CD8-positive, alpha-beta memory T cell (primary cell): ENCODE results near the gene P2RX1. TPM values are rescaled to one million over a fixed set of nuclear protein-coding genes. Genes with fewer than 3 reads are reported as not detected.

Experiments used
- CTCF ChIA-PET: fragments of 350-600 bp; sonication (Branson Sonifier 250); formaldehyde crosslinking; loops from one replicate; lab custom pipeline; 2021; ENCODE audit warnings: antibody characterized with exemption; lab: Charles Lee
- POLR2A ChIA-PET: fragments of 350-600 bp; sonication (Branson Sonifier 250); formaldehyde crosslinking; loops from one replicate; lab custom pipeline; 2021; ENCODE audit warnings: antibody characterized with exemption; lab: Charles Lee
- DNase-seq, 5 donors: peaks; one replicate each; pipeline versions ENCODE4 v3.0.0 to v3.0.0-alpha.2; 2020 to 2022; ENCODE audit warnings: mixed read lengths in 1 of 5
- H3K27ac ChIP-seq: one replicate; pipeline ENCODE4 v1.7.0; 2013; ENCODE audit warnings: low read depth, mild to moderate bottlenecking, low read length, moderate library complexity
- H3K27me3 ChIP-seq: 2 replicates; pipeline ENCODE4 v1.7.0; 2013; ENCODE audit warnings: low read length, mild to moderate bottlenecking; ENCODE audit not compliant: insufficient read depth, poor library complexity, severe bottlenecking
- H3K36me3 ChIP-seq: 2 replicates; pipeline ENCODE4 v1.7.0; 2013; ENCODE audit warnings: mild to moderate bottlenecking, low read length, moderate library complexity; ENCODE audit not compliant: insufficient read depth
- H3K4me1 ChIP-seq: 2 replicates; pipeline ENCODE4 v1.7.0; 2013; ENCODE audit warnings: mild to moderate bottlenecking, low read length, moderate library complexity; ENCODE audit not compliant: insufficient read depth
- H3K4me3 ChIP-seq: 2 replicates; pipeline ENCODE4 v1.7.0; 2013; ENCODE audit warnings: mild to moderate bottlenecking, low read length
- H3K9me3 ChIP-seq: 2 replicates; pipeline ENCODE4 v1.7.0; 2013; ENCODE audit warnings: mild to moderate bottlenecking, low read length
- H3K27ac Mint-ChIP-seq, 8 donors: one replicate each; pipeline ENCODE4 v1.8.0; 2020 to 2021; ENCODE audit warnings: mixed read lengths in 8 of 8, mild to moderate bottlenecking in 6 of 8, inconsistent platforms in 3 of 8, moderate library complexity in 3 of 8
- H3K27me3 Mint-ChIP-seq, 2 donors: one replicate each; pipeline ENCODE4 v1.8.0; 2020 to 2021; ENCODE audit warnings: mixed read lengths in 2 of 2, mild to moderate bottlenecking in 1 of 2, moderate library complexity in 1 of 2
- H3K36me3 Mint-ChIP-seq, 3 donors: one replicate each; pipeline ENCODE4 v1.8.0; 2020 to 2021; ENCODE audit warnings: mixed read lengths in 3 of 3, inconsistent platforms in 1 of 3, mild to moderate bottlenecking in 1 of 3
- H3K4me1 Mint-ChIP-seq, 3 donors: one replicate each; pipeline ENCODE4 v1.8.0; 2020 to 2021; ENCODE audit warnings: mixed read lengths in 3 of 3, inconsistent platforms in 1 of 3, mild to moderate bottlenecking in 1 of 3
- H3K4me3 Mint-ChIP-seq, 7 donors: one replicate each; pipeline ENCODE4 v1.8.0; 2020 to 2021; ENCODE audit warnings: mixed read lengths in 7 of 7, mild to moderate bottlenecking in 6 of 7, moderate library complexity in 4 of 7, inconsistent platforms in 2 of 7
- H3K9me3 Mint-ChIP-seq, 5 donors: one replicate each; pipeline ENCODE4 v1.8.0; 2020 to 2022; ENCODE audit warnings: mixed read lengths in 5 of 5, mild to moderate bottlenecking in 3 of 5, moderate library complexity in 2 of 5, inconsistent platforms in 1 of 5
- polyA plus RNA-seq: library from polyadenylated mRNA; unstranded; fragments of 300-500 nt; fragmentation: Illumina TruSeq; gene quantifications from one replicate; pipeline ENCODE4 v1.2.3, GENCODE V29; 2021
- total RNA-seq, 2 experiments: library from RNA; stranded (reverse); gene quantifications; one replicate each; pipeline ENCODE4 v1.2.3, GENCODE V29; 2021

P2RX1 gene
- total and polyA plus RNA-seq, 3 experiments from 2014 or later = 0.13 to 0.22 TPM; not detected in 1

DNA sequence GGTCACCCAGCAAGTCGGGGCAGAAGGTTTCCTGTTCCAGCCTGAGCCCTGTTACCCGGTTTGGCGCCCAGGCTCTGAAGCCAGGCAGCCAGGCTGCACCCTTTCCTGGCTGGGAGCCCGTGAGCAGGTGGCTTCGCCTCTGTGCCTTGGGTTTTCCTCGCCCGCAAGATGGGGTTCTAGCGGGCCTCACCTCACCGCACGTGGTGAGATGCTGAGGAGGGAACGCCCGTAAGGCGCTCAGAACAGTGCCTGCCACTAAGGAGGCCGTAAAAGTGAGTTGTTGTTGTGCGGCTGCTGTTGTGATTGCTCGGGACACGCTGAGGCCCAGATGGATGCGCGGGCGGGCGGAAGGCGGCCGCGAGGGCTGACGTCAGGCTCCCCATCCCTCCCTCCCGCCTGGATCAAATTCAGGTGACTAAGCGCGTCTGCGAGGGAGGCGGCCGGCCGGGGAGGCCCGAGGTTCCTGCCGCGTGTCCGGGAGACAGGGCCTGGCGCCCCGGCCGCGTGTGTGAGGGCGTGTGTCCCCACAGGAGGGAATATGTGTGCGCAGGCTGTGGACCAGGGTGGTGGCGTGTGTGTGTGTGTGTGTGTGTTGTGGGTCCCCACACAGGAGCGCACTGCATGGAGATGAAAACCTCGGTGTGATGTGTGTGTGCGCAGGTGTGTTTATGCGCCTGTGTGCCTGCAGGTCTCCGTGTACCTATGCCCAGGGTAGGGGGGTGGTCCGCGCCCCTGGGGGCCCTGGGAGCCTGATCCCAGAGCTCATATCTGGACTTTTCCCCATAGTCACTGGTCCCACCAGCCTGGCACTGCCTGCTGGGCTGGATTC, 27.7 kb downstream of the P2RX1 start:
- H3K36me3 ChIP-seq = no peaks in the 10 kb centered on the region
- Mint-ChIP-seq H3K4me1 (peaks cover 26 to 45% (median 27%) of the 10 kb centered on the region in 3 donors), H3K9me3 (no peaks in the 10 kb centered on the region), H3K27ac (peak overlapping the region in 3 of 8 donors; percentile 8 to 57 (median 43)), H3K4me3 (peak overlapping the region in 2 of 7 donors; percentile 27 to 46), H3K27me3 (no peaks in the 10 kb centered on the region), H3K36me3 (peaks cover 0 to 2% (median 0%) of the 10 kb centered on the region in 3 donors)
- DNase-seq = no peak
- no peaks in the 10 kb centered on the region for H3K9me3 ChIP-seq
- ChIA-PET POLR2A (no interaction called here), CTCF (no interaction called here)
- peaks cover 35% of the 10 kb centered on the region for H3K4me1 ChIP-seq
- peak overlapping the region; percentile 43 for H3K27ac ChIP-seq
- no peak overlapping the region for H3K4me3 ChIP-seq
- H3K27me3 ChIP-seq = no peaks in the 10 kb centered on the region

DNA sequence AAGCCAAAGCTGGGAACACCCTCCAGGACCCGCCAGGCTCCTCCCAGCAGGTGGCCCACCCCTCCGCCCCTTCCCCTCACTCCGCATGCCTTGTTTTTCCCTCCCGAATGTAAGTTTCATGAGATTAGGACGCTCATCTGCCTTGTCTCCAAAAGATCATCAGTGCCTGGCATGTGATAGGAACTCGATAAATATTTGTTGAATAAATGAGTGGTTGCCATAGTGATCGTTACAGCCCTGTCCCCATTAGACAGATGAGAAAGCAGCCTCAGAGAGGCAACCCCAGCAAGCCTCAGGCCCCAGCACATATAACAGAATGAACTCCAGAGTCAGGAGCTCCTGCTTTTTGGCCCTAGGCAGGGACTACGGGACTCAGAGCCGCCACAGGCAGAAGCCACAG, 28.5 kb downstream of the P2RX1 start:
- H3K36me3 Mint-ChIP-seq = peaks cover 0 to 2% (median 0%) of the 10 kb centered on the region in 3 donors
- ChIA-PET CTCF (interaction anchor here (1.0 kb wide), 1 partner anchor 41 kb away, joined by 3 read pairs; no protein-coding TSS in a partner anchor), POLR2A (no interaction called here)
- no peaks in the 10 kb centered on the region for H3K27me3 Mint-ChIP-seq
- peaks cover 23 to 41% (median 23%) of the 10 kb centered on the region in 3 donors for H3K4me1 Mint-ChIP-seq
- H3K4me3 Mint-ChIP-seq = peak overlapping the region in 1 of 7 donors; percentile 46
- DNase-seq = no peak
- peak overlapping the region in 3 of 8 donors; percentile 8 to 46 (median 12) for H3K27ac Mint-ChIP-seq
- H3K36me3 ChIP-seq = no peaks in the 10 kb centered on the region
- H3K4me3 ChIP-seq = no peak overlapping the region
- H3K4me1 ChIP-seq = peaks cover 33% of the 10 kb centered on the region
- no peaks in the 10 kb centered on the region for H3K27me3 ChIP-seq
- no peaks in the 10 kb centered on the region for H3K9me3 ChIP-seq
- peak overlapping the region; percentile 31 for H3K27ac ChIP-seq
- no peaks in the 10 kb centered on the region for H3K9me3 Mint-ChIP-seq

DNA sequence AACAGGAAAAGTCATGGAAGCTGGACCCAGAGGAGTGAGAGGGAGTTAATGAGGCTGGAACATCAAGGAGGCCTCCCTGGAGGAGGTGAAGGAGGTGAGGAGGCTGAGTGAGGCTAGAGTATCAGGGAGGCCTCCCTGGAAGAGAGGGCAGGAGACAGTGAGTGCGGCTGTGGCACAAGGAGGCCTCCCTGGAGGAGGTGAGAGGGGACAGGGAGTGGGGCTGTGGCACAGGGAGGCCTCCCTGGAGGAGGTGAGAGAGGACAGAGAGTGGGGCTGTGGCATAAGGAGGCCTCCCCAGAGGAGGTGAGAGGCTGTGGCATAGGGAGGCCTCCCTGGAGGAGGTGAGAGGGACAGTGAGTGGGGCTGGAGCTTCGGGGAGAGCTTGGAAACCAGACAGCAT, 28.9 kb downstream of the P2RX1 start:
- H3K4me3 Mint-ChIP-seq = peak overlapping the region in 4 of 7 donors; percentile 45 to 66 (median 48)
- ChIA-PET POLR2A (no interaction called here), CTCF (interaction anchor here (1.0 kb wide), 1 partner anchor 41 kb away, joined by 3 read pairs; no protein-coding TSS in a partner anchor)
- H3K27me3 Mint-ChIP-seq = no peaks in the 10 kb centered on the region
- H3K4me1 Mint-ChIP-seq = peaks cover 23 to 41% (median 23%) of the 10 kb centered on the region in 3 donors
- no peak for DNase-seq
- peak overlapping the region; percentile 8 to 85 (median 68) for H3K27ac Mint-ChIP-seq
- H3K36me3 Mint-ChIP-seq = peaks cover 0 to 2% (median 0%) of the 10 kb centered on the region in 3 donors
- peak overlapping the region; percentile 20 for H3K4me3 ChIP-seq
- no peaks in the 10 kb centered on the region for H3K9me3 ChIP-seq
- no peaks in the 10 kb centered on the region for H3K36me3 ChIP-seq
- no peaks in the 10 kb centered on the region for H3K9me3 Mint-ChIP-seq
- H3K27me3 ChIP-seq = no peaks in the 10 kb centered on the region
- H3K27ac ChIP-seq = no peak overlapping the region
- H3K4me1 ChIP-seq = peaks cover 33% of the 10 kb centered on the region

DNA sequence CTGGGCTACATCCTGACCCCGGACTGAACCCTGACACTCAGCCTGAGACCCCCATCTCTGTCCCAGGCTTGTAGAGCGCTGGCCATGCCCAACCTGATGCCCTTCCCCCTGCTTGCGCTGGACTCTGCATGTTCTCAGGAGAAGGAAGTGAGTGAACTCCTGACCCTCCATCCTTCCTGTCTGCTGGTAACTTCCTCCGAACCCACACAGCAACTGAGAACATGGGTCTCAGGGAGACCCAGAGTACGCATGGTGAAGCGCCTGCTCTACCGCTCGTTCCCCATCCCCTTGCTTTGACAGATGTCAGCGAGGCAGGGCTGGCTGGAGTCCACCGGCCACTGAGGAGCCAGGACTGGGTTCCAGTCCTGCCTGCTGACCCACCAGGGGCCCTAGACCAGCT, 29.5 kb downstream of the P2RX1 start:
- CTCF ChIA-PET = interaction anchor here (1.0 kb wide), 1 partner anchor 40 kb away, joined by 3 read pairs; no protein-coding TSS in a partner anchor
- no peak overlapping the region for H3K27ac ChIP-seq
- H3K4me3 ChIP-seq = peak overlapping the region; percentile 20
- peaks cover 30% of the 10 kb centered on the region for H3K4me1 ChIP-seq
- no peaks in the 10 kb centered on the region for H3K9me3 Mint-ChIP-seq
- no peaks in the 10 kb centered on the region for H3K36me3 Mint-ChIP-seq
- H3K27me3 ChIP-seq = no peaks in the 10 kb centered on the region
- peak in 1 of 5 donors; percentile 21 for DNase-seq
- no peaks in the 10 kb centered on the region for H3K36me3 ChIP-seq
- no peaks in the 10 kb centered on the region for H3K9me3 ChIP-seq
- H3K4me3 Mint-ChIP-seq = peak overlapping the region in 5 of 7 donors; percentile 45 to 76 (median 50)
- H3K27me3 Mint-ChIP-seq = no peaks in the 10 kb centered on the region
- peaks cover 23 to 36% (median 23%) of the 10 kb centered on the region in 3 donors for H3K4me1 Mint-ChIP-seq
- POLR2A ChIA-PET = no interaction called here
- peak overlapping the region in 7 of 8 donors; percentile 8 to 82 (median 67) for H3K27ac Mint-ChIP-seq

DNA sequence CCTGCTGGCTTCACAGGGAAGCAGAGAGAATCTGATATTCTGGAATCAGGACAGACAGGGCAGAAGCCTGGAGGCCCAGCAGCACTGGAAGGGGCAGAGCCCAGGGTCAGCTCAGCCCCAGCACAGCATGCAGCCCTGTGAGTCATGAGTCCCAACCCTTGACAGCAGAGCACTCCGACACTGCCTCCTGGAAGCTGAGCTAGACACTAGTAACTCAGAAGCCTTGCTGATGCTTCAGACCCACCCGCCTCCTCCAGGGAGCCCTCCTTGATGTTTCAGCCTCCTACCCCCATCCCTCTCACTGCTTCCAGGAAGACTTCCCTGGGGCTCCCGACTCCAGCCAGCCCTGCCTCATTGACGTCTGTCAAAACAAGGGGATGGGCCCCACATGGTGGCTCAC, 30.3 kb downstream of the P2RX1 start:
- Histone ChIP-seq H3K9me3 (no peaks in the 10 kb centered on the region), H3K27me3 (no peaks in the 10 kb centered on the region), H3K4me3 (no peak overlapping the region), H3K27ac (no peak overlapping the region), H3K36me3 (no peaks in the 10 kb centered on the region), H3K4me1 (peaks cover 22% of the 10 kb centered on the region)
- Mint-ChIP-seq H3K4me3 (peak overlapping the region in 1 of 7 donors; percentile 23), H3K9me3 (no peaks in the 10 kb centered on the region), H3K27me3 (no peaks in the 10 kb centered on the region), H3K27ac (peak overlapping the region in 2 of 8 donors; percentile 3 to 49), H3K36me3 (no peaks in the 10 kb centered on the region), H3K4me1 (peaks cover 15 to 28% (median 16%) of the 10 kb centered on the region in 3 donors)
- DNase-seq = no peak
- POLR2A ChIA-PET = no interaction called here
- CTCF ChIA-PET = no interaction called here

DNA sequence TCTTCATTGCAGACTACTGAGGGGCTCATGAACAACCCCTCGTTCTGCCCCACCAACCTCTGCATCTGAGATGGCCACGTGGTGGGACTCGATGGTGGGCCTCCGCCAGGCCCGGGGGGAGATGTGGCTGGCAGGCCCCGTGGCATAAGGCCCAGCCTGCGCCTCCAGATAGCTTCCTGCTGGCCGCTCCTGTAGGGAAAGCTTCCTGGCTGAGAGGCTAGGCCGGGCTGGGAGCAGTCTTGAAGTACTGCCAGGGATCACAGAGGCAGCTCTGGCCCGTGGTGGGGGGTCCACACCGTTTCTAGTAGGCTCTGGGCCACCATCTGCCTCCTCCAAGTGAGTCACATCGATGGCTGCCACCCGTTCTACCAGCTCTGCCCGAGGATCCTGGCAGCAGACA, 31.0 kb downstream of the P2RX1 start:
- Mint-ChIP-seq H3K27me3 (no peaks in the 10 kb centered on the region), H3K4me3 (no peak overlapping the region), H3K36me3 (no peaks in the 10 kb centered on the region), H3K27ac (no peak overlapping the region), H3K4me1 (peaks cover 13 to 24% (median 15%) of the 10 kb centered on the region in 3 donors), H3K9me3 (no peaks in the 10 kb centered on the region)
- POLR2A ChIA-PET = no interaction called here
- no peak overlapping the region for H3K27ac ChIP-seq
- DNase-seq = no peak
- H3K27me3 ChIP-seq = no peaks in the 10 kb centered on the region
- CTCF ChIA-PET = interaction anchor here (1.6 kb wide), 1 partner anchor 28 kb away, joined by 6 read pairs; no protein-coding TSS in a partner anchor
- H3K4me1 ChIP-seq = peaks cover 18% of the 10 kb centered on the region
- H3K9me3 ChIP-seq = no peaks in the 10 kb centered on the region
- no peak overlapping the region for H3K4me3 ChIP-seq
- no peaks in the 10 kb centered on the region for H3K36me3 ChIP-seq

DNA sequence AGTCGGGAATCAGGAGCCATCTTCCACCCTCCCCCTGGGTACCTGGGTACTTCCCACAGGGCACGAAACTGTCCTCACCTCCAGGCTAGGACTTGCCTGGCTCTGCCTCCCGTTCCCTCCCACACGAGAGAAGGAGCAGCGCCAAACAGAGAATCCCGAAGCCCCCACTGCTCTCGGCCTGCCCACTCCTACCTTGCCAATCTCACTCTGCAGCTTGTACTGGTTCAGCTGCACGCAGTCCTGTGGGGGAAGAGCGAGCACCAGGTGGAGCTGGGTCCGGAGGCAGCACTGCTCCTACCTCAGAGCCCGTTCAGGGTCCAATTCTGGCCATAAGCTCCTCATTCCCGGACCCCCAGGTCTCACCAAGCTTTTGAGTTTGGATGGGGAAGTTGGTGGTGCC, 32.1 kb downstream of the P2RX1 start:
- no peak for DNase-seq
- CTCF ChIA-PET = interaction anchor here (1.6 kb wide), 1 partner anchor 29 kb away, joined by 6 read pairs; no protein-coding TSS in a partner anchor
- Mint-ChIP-seq H3K36me3 (peaks cover 0 to 2% (median 0%) of the 10 kb centered on the region in 3 donors), H3K27ac (peak overlapping the region in 1 of 8 donors; percentile 90), H3K4me1 (peaks cover 13 to 22% (median 15%) of the 10 kb centered on the region in 3 donors), H3K9me3 (no peaks in the 10 kb centered on the region), H3K4me3 (no peak overlapping the region), H3K27me3 (no peaks in the 10 kb centered on the region)
- H3K36me3 ChIP-seq = no peaks in the 10 kb centered on the region
- POLR2A ChIA-PET = interaction anchor here (0.6 kb wide), 1 partner anchor 219 kb away, joined by 5 read pairs; no protein-coding TSS in a partner anchor
- H3K4me1 ChIP-seq = peaks cover 18% of the 10 kb centered on the region
- no peaks in the 10 kb centered on the region for H3K27me3 ChIP-seq
- H3K27ac ChIP-seq = no peak overlapping the region
- no peak overlapping the region for H3K4me3 ChIP-seq
- H3K9me3 ChIP-seq = no peaks in the 10 kb centered on the region

DNA sequence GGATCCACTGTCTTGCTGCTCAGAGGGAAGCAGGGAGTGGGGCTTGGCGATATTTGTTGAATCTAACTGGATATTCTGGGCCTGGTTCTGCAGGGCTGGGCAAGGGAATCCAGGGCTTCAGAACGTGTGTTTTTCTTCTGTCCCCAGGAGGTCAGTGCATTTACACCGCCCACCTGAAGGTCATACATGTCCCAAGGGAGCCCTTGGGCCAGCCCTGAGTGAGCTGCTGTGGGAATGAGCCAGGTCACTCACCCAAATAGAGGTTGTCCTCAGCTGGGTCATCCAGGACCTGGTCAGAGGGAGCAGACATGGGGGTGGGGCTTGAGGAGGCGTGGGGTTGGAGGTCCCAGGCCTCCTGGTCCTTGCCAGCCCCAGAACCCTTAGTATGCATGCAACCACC, 34.0 kb downstream of the P2RX1 start:
- Mint-ChIP-seq H3K27me3 (no peaks in the 10 kb centered on the region), H3K27ac (no peak overlapping the region), H3K4me3 (no peak overlapping the region), H3K36me3 (peaks cover 0 to 2% (median 0%) of the 10 kb centered on the region in 3 donors), H3K4me1 (peaks cover 8 to 14% (median 11%) of the 10 kb centered on the region in 3 donors), H3K9me3 (no peaks in the 10 kb centered on the region)
- no peak overlapping the region for H3K27ac ChIP-seq
- H3K4me1 ChIP-seq = peaks cover 14% of the 10 kb centered on the region
- H3K27me3 ChIP-seq = no peaks in the 10 kb centered on the region
- CTCF ChIA-PET = no interaction called here
- POLR2A ChIA-PET = no interaction called here
- no peaks in the 10 kb centered on the region for H3K9me3 ChIP-seq
- no peak overlapping the region for H3K4me3 ChIP-seq
- DNase-seq = no peak
- H3K36me3 ChIP-seq = no peaks in the 10 kb centered on the region
